Nephron (organoid): Measurements from ENCODE around the gene KIF3B.
A peak's percentile ranks its signal among the peaks of the same experiment; 100 is the strongest.

ENCODE experiments used
- H3K27ac Mint-ChIP-seq, 3 experiments: 2 replicates each; pipeline ENCODE4 v1.8.0; 2020; ENCODE audit warnings: mixed read lengths in 3 of 3, mild to moderate bottlenecking in 2 of 3, moderate library complexity in 1 of 3
- H3K27me3 Mint-ChIP-seq: 2 replicates; pipeline ENCODE4 v1.8.0; 2021; ENCODE audit warnings: low read depth, mild to moderate bottlenecking, moderate library complexity, mixed read lengths
- H3K36me3 Mint-ChIP-seq: 2 replicates; pipeline ENCODE4 v1.8.0; 2020; ENCODE audit warnings: low read depth, mixed read lengths
- H3K4me1 Mint-ChIP-seq: 2 replicates; pipeline ENCODE4 v1.8.0; 2020; ENCODE audit warnings: mixed read lengths
- H3K4me3 Mint-ChIP-seq, 3 experiments: 2 replicates each; pipeline ENCODE4 v1.8.0; 2020; ENCODE audit warnings: mild to moderate bottlenecking in 3 of 3, mixed read lengths in 3 of 3, moderate library complexity in 2 of 3
- H3K9me3 Mint-ChIP-seq: 2 replicates; pipeline ENCODE4 v1.8.0; 2020; ENCODE audit warnings: mixed read lengths
- TF ChIP-seq, protein P1 (sequence below), 3 experiments: fragments of 200-600 bp; sonication (generic); IDR thresholded peaks; one replicate each; pipeline ENCODE4 v1.5.0; 2021; ENCODE audit warnings: antibody characterized with exemption in 3 of 3; ENCODE audit not compliant: unreplicated experiment in 3 of 3

The KIF3B gene

DNA sequence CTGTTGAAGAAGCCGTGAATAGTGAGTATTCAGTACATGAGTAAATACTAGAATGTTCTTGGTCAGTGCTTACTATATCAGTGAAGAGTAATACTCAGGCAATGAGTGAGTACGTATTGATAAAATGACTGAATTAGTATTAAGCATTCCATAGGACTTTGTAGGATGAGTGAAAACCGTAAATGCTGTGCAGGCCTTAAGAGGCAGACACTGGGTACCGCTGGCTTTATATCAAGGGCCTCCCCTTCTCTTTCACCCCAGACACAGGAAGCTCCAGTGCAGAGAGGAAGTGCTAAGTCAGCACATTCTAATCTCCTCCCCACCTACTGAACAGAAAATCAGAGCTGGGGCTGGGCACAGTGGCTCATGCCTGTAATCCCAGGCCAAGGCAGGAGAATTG, 45.6 kb upstream of the KIF3B start:
- H3K27me3 Mint-ChIP-seq: no peaks in the 10 kb centered on the region
- no peaks in the 10 kb centered on the region for H3K9me3 Mint-ChIP-seq
- peak overlapping the region; percentile 84 to 97 (median 93) for H3K27ac Mint-ChIP-seq
- TF ChIP-seq, protein P1, sequence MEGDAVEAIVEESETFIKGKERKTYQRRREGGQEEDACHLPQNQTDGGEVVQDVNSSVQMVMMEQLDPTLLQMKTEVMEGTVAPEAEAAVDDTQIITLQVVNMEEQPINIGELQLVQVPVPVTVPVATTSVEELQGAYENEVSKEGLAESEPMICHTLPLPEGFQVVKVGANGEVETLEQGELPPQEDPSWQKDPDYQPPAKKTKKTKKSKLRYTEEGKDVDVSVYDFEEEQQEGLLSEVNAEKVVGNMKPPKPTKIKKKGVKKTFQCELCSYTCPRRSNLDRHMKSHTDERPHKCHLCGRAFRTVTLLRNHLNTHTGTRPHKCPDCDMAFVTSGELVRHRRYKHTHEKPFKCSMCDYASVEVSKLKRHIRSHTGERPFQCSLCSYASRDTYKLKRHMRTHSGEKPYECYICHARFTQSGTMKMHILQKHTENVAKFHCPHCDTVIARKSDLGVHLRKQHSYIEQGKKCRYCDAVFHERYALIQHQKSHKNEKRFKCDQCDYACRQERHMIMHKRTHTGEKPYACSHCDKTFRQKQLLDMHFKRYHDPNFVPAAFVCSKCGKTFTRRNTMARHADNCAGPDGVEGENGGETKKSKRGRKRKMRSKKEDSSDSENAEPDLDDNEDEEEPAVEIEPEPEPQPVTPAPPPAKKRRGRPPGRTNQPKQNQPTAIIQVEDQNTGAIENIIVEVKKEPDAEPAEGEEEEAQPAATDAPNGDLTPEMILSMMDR (IDR thresholded peaks at IDR 0.05; ENCODE audit: unreplicated experiment in 3 of 3): no peak
- peaks cover 70% of the 10 kb centered on the region for H3K36me3 Mint-ChIP-seq
- peaks cover 6% of the 10 kb centered on the region for H3K4me1 Mint-ChIP-seq
- H3K4me3 Mint-ChIP-seq: no peak overlapping the region

DNA sequence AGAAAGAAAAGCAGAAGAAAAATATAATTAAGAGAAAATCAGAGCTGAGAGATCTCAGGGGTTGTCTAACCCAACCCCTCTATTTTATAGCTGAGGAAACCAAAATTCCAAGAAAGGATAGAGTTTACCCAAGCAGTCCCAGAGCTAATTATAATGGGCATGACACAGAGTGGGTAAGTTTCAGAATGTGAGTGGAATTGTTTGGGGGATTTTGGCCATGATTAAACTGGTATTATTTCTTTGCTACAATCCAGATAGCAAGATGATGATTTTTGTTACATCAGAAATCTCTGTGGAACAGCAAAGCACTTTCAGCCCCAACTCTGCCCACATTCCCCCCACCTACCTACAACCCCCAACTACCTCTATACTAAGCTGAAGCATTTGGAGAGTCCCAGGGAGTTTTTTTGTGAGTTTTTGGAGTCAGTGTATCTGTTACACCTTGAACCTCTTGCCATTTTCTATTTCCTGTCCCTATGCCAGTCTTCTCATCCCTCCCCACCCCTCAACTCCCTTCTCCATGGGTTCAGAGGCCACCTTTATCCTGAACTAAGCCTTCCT, 45.0 kb upstream of the KIF3B start:
- no peak overlapping the region for H3K4me3 Mint-ChIP-seq
- peaks cover 72% of the 10 kb centered on the region for H3K36me3 Mint-ChIP-seq
- H3K9me3 Mint-ChIP-seq: no peaks in the 10 kb centered on the region
- no peaks in the 10 kb centered on the region for H3K27me3 Mint-ChIP-seq
- H3K4me1 Mint-ChIP-seq: peaks cover 6% of the 10 kb centered on the region
- TF ChIP-seq, protein P1 (IDR thresholded peaks at IDR 0.05; ENCODE audit: unreplicated experiment in 3 of 3): no peak
- H3K27ac Mint-ChIP-seq: peak overlapping the region; percentile 84 to 97 (median 93)

DNA sequence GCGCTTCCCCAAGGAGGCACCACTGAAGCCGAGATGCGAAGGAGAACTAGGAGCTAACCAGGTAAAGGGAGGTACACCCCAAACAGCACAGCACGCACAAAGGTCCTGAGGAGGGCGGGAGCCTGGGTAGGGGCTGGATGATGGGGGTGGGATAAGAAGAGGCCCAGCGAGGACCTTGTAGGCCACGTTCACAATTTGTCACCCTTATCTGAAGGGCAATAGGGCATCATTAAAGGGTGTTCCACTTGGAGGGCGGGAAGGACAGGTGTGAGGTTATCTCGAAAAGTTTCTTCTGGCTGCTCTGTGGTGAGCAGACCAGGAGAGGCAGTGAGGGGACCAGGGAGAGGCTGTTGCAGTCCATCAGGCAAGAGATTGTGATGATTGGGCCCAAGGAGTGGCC, 44.2 kb upstream of the KIF3B start:
- Mint-ChIP-seq H3K36me3 (peaks cover 65% of the 10 kb centered on the region), H3K4me1 (peaks cover 6% of the 10 kb centered on the region), H3K27me3 (no peaks in the 10 kb centered on the region), H3K4me3 (no peak overlapping the region), H3K27ac (no peak overlapping the region), H3K9me3 (no peaks in the 10 kb centered on the region)
- TF ChIP-seq, protein P1 (IDR thresholded peaks at IDR 0.05; ENCODE audit: unreplicated experiment in 3 of 3): no peak

DNA sequence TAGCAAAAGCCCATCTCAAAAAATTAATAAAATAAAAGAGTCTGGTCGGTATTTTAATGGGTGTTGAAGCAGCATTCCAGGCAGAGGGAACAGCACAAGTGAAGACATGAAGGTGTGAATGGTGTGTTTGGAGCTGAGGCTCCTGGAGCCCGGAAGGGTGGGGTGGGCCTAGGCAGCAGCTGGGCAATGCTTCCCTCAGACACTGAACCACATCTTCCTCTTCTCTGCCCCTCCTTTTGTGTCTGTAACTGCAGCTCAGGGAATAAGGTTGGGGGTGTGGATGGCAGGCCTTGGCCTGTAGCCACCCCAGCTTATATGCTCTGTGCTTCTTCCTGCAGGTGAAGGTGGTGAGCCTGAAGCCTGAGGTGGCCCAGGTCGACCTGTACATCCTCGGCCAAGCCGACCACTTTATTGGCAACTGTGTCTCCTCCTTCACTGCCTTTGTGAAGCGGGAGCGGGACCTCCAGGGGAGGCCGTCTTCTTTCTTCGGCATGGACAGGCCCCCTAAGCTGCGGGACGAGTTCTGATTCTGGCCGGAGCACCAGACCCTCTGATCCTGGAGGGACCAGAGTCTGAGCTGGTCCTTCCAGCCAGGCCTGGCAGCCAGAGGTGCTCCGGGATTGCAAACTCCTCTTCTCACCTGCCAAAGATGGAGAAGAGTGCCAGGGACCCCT, 43.2 kb upstream of the KIF3B start:
- TF ChIP-seq, protein P1 (IDR thresholded peaks at IDR 0.05; ENCODE audit: unreplicated experiment in 3 of 3): no peak
- Mint-ChIP-seq H3K9me3 (no peaks in the 10 kb centered on the region), H3K4me3 (no peak overlapping the region), H3K36me3 (peaks cover 57% of the 10 kb centered on the region), H3K4me1 (peaks cover 6% of the 10 kb centered on the region), H3K27me3 (no peaks in the 10 kb centered on the region), H3K27ac (no peak overlapping the region)

DNA sequence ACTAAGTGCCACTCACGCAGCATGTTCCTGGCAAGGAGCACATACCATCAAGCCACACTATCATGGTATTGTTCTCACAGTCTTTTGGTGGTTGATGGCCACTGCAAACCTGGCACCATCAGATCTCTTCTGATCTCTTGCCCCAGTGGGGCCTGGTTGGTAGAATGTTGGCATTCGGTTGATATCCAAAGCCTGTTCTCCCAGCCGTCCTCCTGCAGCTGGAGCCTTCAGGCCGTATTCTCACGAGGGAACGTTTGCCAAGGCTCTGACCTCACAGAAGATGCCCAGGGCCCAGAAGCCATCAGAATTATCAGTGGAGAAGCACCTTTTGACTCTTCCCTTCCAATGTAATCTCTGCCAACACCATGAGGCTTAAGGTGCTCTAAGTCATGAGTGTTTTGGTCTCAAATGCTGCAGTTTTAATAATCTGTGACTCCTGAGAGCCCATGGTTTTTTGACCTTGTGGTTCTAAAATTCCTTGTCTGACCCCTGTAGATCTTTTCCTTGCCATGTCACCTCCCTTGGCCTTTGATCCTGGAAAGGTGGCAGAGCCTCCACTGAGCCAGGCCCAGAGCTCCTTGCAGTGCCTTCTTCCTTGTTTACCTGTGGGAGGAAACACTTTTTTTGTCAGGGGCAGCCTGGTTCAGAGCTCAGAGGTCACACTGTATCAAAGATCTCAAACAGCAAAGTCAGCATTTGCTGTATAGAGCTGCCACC, 42.0 kb upstream of the KIF3B start:
- TF ChIP-seq, protein P1 (IDR thresholded peaks at IDR 0.05; ENCODE audit: unreplicated experiment in 3 of 3): no peak
- no peaks in the 10 kb centered on the region for H3K27me3 Mint-ChIP-seq
- H3K4me3 Mint-ChIP-seq: no peak overlapping the region
- no peaks in the 10 kb centered on the region for H3K9me3 Mint-ChIP-seq
- H3K36me3 Mint-ChIP-seq: peaks cover 54% of the 10 kb centered on the region
- H3K27ac Mint-ChIP-seq: no peak overlapping the region
- H3K4me1 Mint-ChIP-seq: peaks cover 6% of the 10 kb centered on the region
